Neuronal stem cell (in vitro differentiated cells): ENCODE measurements around the gene CASZ1.

Source experiments
- DNase-seq: peaks from one replicate; pipeline ENCODE4 v3.0.0-alpha.2; 2013; ENCODE audit warnings: low spot score
- H2AFZ ChIP-seq: one replicate; pipeline ENCODE4 v1.6.1; 2013; ENCODE audit warnings: mild to moderate bottlenecking, low read length, inconsistent platforms
- H2AK5ac ChIP-seq: 2 replicates; pipeline ENCODE4 v1.6.1; 2013; ENCODE audit warnings: low read depth, mild to moderate bottlenecking, inconsistent platforms, low read length, moderate library complexity, mixed read lengths
- H2BK120ac ChIP-seq: 2 replicates; pipeline ENCODE4 v1.6.1; 2013; ENCODE audit warnings: low read depth, mild to moderate bottlenecking, inconsistent platforms, low read length, moderate library complexity, mixed read lengths
- H2BK12ac ChIP-seq: one replicate; pipeline ENCODE4 v1.6.1; 2013; ENCODE audit warnings: low read length, inconsistent platforms
- H2BK15ac ChIP-seq: 2 replicates; pipeline ENCODE4 v1.6.1; 2013; ENCODE audit warnings: mild to moderate bottlenecking, low read length, inconsistent platforms, mixed read lengths
- H2BK5ac ChIP-seq: one replicate; pipeline ENCODE4 v1.6.1; 2013; ENCODE audit warnings: inconsistent platforms, mild to moderate bottlenecking, low read length, moderate library complexity
- H3K14ac ChIP-seq: one replicate; pipeline ENCODE4 v1.6.1; 2013; ENCODE audit warnings: low read length, inconsistent platforms
- H3K18ac ChIP-seq: 2 replicates; pipeline ENCODE4 v1.6.1; 2013; ENCODE audit warnings: low read length, inconsistent platforms
- H3K23ac ChIP-seq: 2 replicates; pipeline ENCODE4 v1.6.1; 2013; ENCODE audit warnings: low read depth, mild to moderate bottlenecking, mixed read lengths, low read length, inconsistent platforms; ENCODE audit not compliant: poor library complexity
- H3K27ac ChIP-seq: replicated peaks from 3 replicates; pipeline ENCODE4 v1.5.1; 2013; ENCODE audit warnings: low read length, inconsistent platforms
- H3K27me3 ChIP-seq, 3 experiments: 2 replicates each; pipeline ENCODE4 v1.6.1; 2013; ENCODE audit warnings: low read length in 3 of 3, mild to moderate bottlenecking in 2 of 3, inconsistent platforms in 1 of 3, low read depth in 1 of 3, mixed read lengths in 1 of 3, moderate library complexity in 1 of 3; ENCODE audit not compliant: control insufficient read depth in 3 of 3, insufficient read depth in 3 of 3
- H3K36me3 ChIP-seq, 2 donors: replicated peaks in 1 of 2; 2 replicates each; pipeline ENCODE4 v1.6.1; 2013; ENCODE audit warnings: low read length in 2 of 2; ENCODE audit not compliant: control insufficient read depth in 2 of 2, insufficient read depth in 2 of 2
- H3K4ac ChIP-seq: 2 replicates; pipeline ENCODE4 v1.6.1; 2013; ENCODE audit warnings: inconsistent platforms, mild to moderate bottlenecking, low read length, moderate library complexity
- H3K4me1 ChIP-seq, 2 donors: 1 replicate in 1 of 2; 2 replicates in 1 of 2; pipeline ENCODE4 v1.6.1; 2013; ENCODE audit warnings: low read length in 2 of 2, low read depth in 1 of 2; ENCODE audit not compliant: control insufficient read depth in 2 of 2, insufficient read depth in 1 of 2
- H3K4me2 ChIP-seq: one replicate; pipeline ENCODE4 v1.6.1; 2013; ENCODE audit warnings: mild to moderate bottlenecking, low read length, inconsistent platforms; ENCODE audit not compliant: insufficient read depth, poor library complexity, severe bottlenecking
- H3K4me3 ChIP-seq, 2 donors: 2 replicates each; pipeline ENCODE4 v1.5.1; 2013; ENCODE audit warnings: low read length in 2 of 2, mild to moderate bottlenecking in 2 of 2, inconsistent platforms in 1 of 2, moderate library complexity in 1 of 2
- H3K79me1 ChIP-seq: one replicate; pipeline ENCODE4 v1.6.1; 2013; ENCODE audit warnings: low read depth, mild to moderate bottlenecking, inconsistent platforms, low read length, moderate library complexity
- H3K9ac ChIP-seq: one replicate; pipeline ENCODE4 v1.6.1; 2013; ENCODE audit warnings: mild to moderate bottlenecking, low read depth, low read length, inconsistent platforms; ENCODE audit not compliant: poor library complexity
- H3K9me3 ChIP-seq, 2 donors: replicated peaks in 1 of 2; 2 replicates each; pipeline versions ENCODE3 to v1.6.1; 2013; ENCODE audit warnings: low read length in 2 of 2, mild to moderate bottlenecking in 2 of 2, inconsistent platforms in 1 of 2, low read depth in 1 of 2, mixed read lengths in 1 of 2, moderate library complexity in 1 of 2; ENCODE audit not compliant: control insufficient read depth in 2 of 2, insufficient read depth in 1 of 2
- H4K8ac ChIP-seq: one replicate; pipeline ENCODE4 v1.6.1; 2013; ENCODE audit warnings: low read depth, mild to moderate bottlenecking, inconsistent platforms, low read length, moderate library complexity
- H4K91ac ChIP-seq: one replicate; pipeline ENCODE4 v1.6.1; 2013; ENCODE audit warnings: low read length, low read depth, mild to moderate bottlenecking, inconsistent platforms; ENCODE audit not compliant: poor library complexity
- WGBS, 2 donors: extraction: QIAGEN DNeasy Blood & Tissue Kit; methylation state at CpG; one replicate each; pipeline ENCODE4 v1.1.7; 2013; ENCODE audit warnings: missing lambda C conversion rate in 2 of 2, mixed read lengths in 1 of 2; ENCODE audit not compliant: insufficient read length in 2 of 2, insufficient replicate concordance in 1 of 2; ENCODE audit errors: extremely low coverage in 2 of 2; 5-methylcytosine and 5-hydroxymethylcytosine counted together

CASZ1 gene

DNA sequence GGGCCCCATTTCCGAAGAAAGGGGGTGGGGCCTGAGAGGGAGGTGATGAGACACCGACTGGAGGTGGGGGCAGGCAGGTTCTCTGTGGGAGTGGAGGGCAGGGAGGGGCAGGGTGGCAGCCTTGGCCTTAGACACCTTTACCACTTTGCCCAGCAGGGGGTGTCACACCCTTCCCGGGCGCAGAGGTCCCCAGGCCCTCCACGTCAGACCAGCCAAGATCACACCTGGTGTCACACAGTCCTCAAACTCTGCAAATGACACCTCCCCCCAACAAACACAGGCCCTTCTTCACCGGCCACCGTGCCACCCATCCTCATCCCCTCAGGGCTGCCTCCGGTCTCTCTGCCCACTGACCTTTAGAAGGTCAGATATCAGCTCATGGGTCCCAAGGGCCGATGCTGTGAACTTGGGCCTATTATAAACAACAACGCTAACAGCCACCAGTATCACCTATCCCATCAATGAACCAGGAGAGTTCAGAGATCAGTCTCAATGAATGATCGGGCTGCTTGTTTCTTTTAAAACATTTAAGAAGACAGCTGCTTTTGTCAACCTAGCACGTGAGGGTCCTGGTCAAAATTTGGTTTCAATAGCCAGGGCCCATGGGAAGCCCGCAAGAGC is 103.9 kb downstream of the CASZ1 start:
- Histone ChIP-seq H2BK15ac (no peak overlapping the region), H3K9ac (no peak overlapping the region), H3K4me2 (no peak overlapping the region), H3K27ac (no peak overlapping the region), H2AK5ac (peak overlapping the region; percentile 95), H2BK12ac (no peak overlapping the region), H3K4me1 (peaks cover 2 to 3% of the 10 kb centered on the region in 2 donors), H2BK5ac (no peak overlapping the region), H2AFZ (no peak overlapping the region), H3K4ac (no peak overlapping the region), H3K79me1 (peaks cover 2% of the 10 kb centered on the region), H3K27me3 (peaks cover 0 to 31% (median 12%) of the 10 kb centered on the region in 3 experiments), H3K36me3 (no peaks in the 10 kb centered on the region), H3K4me3 (peak overlapping the region in 1 of 2 donors; percentile 7), H4K8ac (no peak overlapping the region), H3K14ac (no peak overlapping the region), H4K91ac (no peak overlapping the region), H3K9me3 (no peaks in the 10 kb centered on the region), H3K18ac (no peak overlapping the region), H2BK120ac (no peak overlapping the region), H3K23ac (no peak overlapping the region)
- no CpG with 5 or more reads among the region's 13 CpGs for WGBS, 2 donors
- no peak for DNase-seq

GRCh38 chr1:10691740-10692125 is 104.7 kb downstream of the CASZ1 start:
- Histone ChIP-seq H3K14ac (no peak overlapping the region), H2BK15ac (no peak overlapping the region), H2AFZ (no peak overlapping the region), H4K8ac (no peak overlapping the region), H3K27ac (no peak overlapping the region), H2BK12ac (no peak overlapping the region), H3K9me3 (no peaks in the 10 kb centered on the region), H2BK120ac (no peak overlapping the region), H3K79me1 (peaks cover 2% of the 10 kb centered on the region), H4K91ac (no peak overlapping the region), H2AK5ac (peak overlapping the region; percentile 95), H3K4ac (no peak overlapping the region), H3K18ac (peak overlapping the region; percentile 94), H3K4me1 (peaks cover 6 to 7% of the 10 kb centered on the region in 2 donors), H3K23ac (no peak overlapping the region), H3K36me3 (no peaks in the 10 kb centered on the region), H3K27me3 (peaks cover 0 to 24% (median 12%) of the 10 kb centered on the region in 3 experiments), H3K9ac (no peak overlapping the region), H3K4me3 (no peak overlapping the region), H2BK5ac (peak overlapping the region; percentile 6), H3K4me2 (no peak overlapping the region)
- WGBS, 2 donors = no CpG with 5 or more reads among the region's 1 CpG
- no peak for DNase-seq

- Histone ChIP-seq H2BK5ac (peak overlapping the region; percentile 6), H2AK5ac (peak overlapping the region; percentile 3), H4K91ac (no peak overlapping the region), H3K9ac (no peak overlapping the region), H2BK15ac (no peak overlapping the region), H3K4me1 (peaks cover 12% of the 10 kb centered on the region in 2 donors), H3K4ac (no peak overlapping the region), H3K4me2 (no peak overlapping the region), H3K18ac (no peak overlapping the region), H3K23ac (no peak overlapping the region), H3K79me1 (peaks cover 2% of the 10 kb centered on the region), H2BK12ac (no peak overlapping the region), H3K36me3 (no peaks in the 10 kb centered on the region), H2BK120ac (no peak overlapping the region), H3K27ac (no peak overlapping the region), H3K4me3 (no peak overlapping the region), H3K27me3 (peaks cover 0 to 19% (median 10%) of the 10 kb centered on the region in 3 experiments), H2AFZ (no peak overlapping the region), H3K9me3 (no peaks in the 10 kb centered on the region), H4K8ac (no peak overlapping the region), H3K14ac (no peak overlapping the region)
- DNase-seq = no peak
- WGBS, 2 donors = no CpG with 5 or more reads among the region's 17 CpGs
Measured at GRCh38 chr1:10691075-10691739, 105.2 kb downstream of the CASZ1 start.

GRCh38 chr1:10690484-10690883 is 106.0 kb downstream of the CASZ1 start:
- H3K23ac ChIP-seq = no peak overlapping the region
- H3K36me3 ChIP-seq = no peaks in the 10 kb centered on the region
- H2AK5ac ChIP-seq = peak overlapping the region; percentile 70
- H3K27me3 ChIP-seq = peaks cover 0 to 12% (median 6%) of the 10 kb centered on the region in 3 experiments
- DNase-seq = no peak
- peaks cover 2% of the 10 kb centered on the region for H3K79me1 ChIP-seq
- H3K9me3 ChIP-seq = no peaks in the 10 kb centered on the region
- H4K8ac ChIP-seq = no peak overlapping the region
- no peak overlapping the region for H3K4ac ChIP-seq
- no peak overlapping the region for H3K14ac ChIP-seq
- no peak overlapping the region for H3K9ac ChIP-seq
- H3K4me1 ChIP-seq = peaks cover 11 to 19% of the 10 kb centered on the region in 2 donors
- H3K4me3 ChIP-seq = no peak overlapping the region
- H2AFZ ChIP-seq = no peak overlapping the region
- no peak overlapping the region for H4K91ac ChIP-seq
- H2BK120ac ChIP-seq = no peak overlapping the region
- WGBS, 2 donors = no CpG with 5 or more reads among the region's 17 CpGs
- H3K18ac ChIP-seq = no peak overlapping the region
- H3K27ac ChIP-seq = no peak overlapping the region
- peak overlapping the region; percentile 73 for H2BK15ac ChIP-seq
- H2BK12ac ChIP-seq = no peak overlapping the region
- H2BK5ac ChIP-seq = no peak overlapping the region
- H3K4me2 ChIP-seq = no peak overlapping the region
